GM12872 (cell line): ENCODE results near the gene MAP4K2.

ENCODE experiments used
- CTCF ChIP-seq: IDR thresholded peaks from 3 replicates; pipeline ENCODE4 v1.5.1; 2011; ENCODE audit warnings: low read depth, mild to moderate bottlenecking, low read length, moderate library complexity; ENCODE audit not compliant: insufficient read depth

Gene MAP4K2

GRCh38 chr11:64846998-64847666 is 44.1 kb upstream of the MAP4K2 start:
- peak; percentile 90 for TF ChIP-seq CTCF

GRCh38 chr11:64845129-64845775 is 42.2 kb upstream of the MAP4K2 start:
- no peak for TF ChIP-seq CTCF

- TF ChIP-seq CTCF: peak; percentile 66
Observed at GRCh38 chr11:64844330-64845128, 41.5 kb upstream of the MAP4K2 start, which contains the start of gene CDC42BPG. Gene CDC42BPG, minus strand, starts transcription at chr11:64844653. Its CDS starts 84 bp downstream, at chr11:64844569.

- TF ChIP-seq CTCF: no peak
Observed at GRCh38 chr11:64843686-64844329, 40.8 kb upstream of the MAP4K2 start.

- TF ChIP-seq CTCF: no peak
Observed at GRCh38 chr11:64842851-64843685, 40.1 kb upstream of the MAP4K2 start.

GRCh38 chr11:64842366-64842759 is 39.3 kb upstream of the MAP4K2 start:
- no peak for TF ChIP-seq CTCF
